Spleen (tissue), 11 donors: ENCODE results near the gene PPP1R1B. TPM values are rescaled to one million over a fixed set of nuclear protein-coding genes. Genes with fewer than 3 reads are reported as not detected.

ENCODE experiments used
- DNase-seq: peaks from one replicate; pipeline ENCODE4 v3.0.0-alpha.2; 2020
- H3K27ac ChIP-seq, 8 donors: fragments of 200-600 bp; sonication (generic) in 7 of 8; 1 replicate in 4 of 8; 2 replicates in 4 of 8; pipeline versions ENCODE4 v1.5.0 to v1.8.0; 2016 to 2021; ENCODE audit warnings: inconsistent platforms in 4 of 8, mild to moderate bottlenecking in 4 of 8, moderate library complexity in 1 of 8
- H3K27me3 ChIP-seq, 7 donors: fragments of 200-600 bp; sonication (generic) in 6 of 7; replicated peaks in 1 of 7; 1 replicate in 4 of 7; 2 replicates in 3 of 7; pipeline versions ENCODE4 v1.5.0 to v1.8.0; 2016 to 2021; ENCODE audit warnings: inconsistent platforms in 3 of 7, mild to moderate bottlenecking in 1 of 7
- H3K36me3 ChIP-seq, 6 donors: fragments of 200-600 bp; sonication (generic) in 5 of 6; 1 replicate in 4 of 6; 2 replicates in 2 of 6; pipeline versions ENCODE4 v1.5.0 to v1.8.0; 2016 to 2021; ENCODE audit warnings: inconsistent platforms in 2 of 6
- H3K4me1 ChIP-seq, 6 donors: fragments of 200-600 bp; sonication (generic) in 5 of 6; 1 replicate in 3 of 6; 2 replicates in 3 of 6; pipeline versions ENCODE4 v1.5.0 to v1.8.0; 2016 to 2021; ENCODE audit warnings: inconsistent platforms in 3 of 6
- H3K4me3 ChIP-seq, 8 donors: fragments of 200-600 bp; sonication (generic) in 7 of 8; 1 replicate in 4 of 8; 2 replicates in 4 of 8; pipeline versions ENCODE4 v1.5.0 to v1.8.0; 2016 to 2021; ENCODE audit warnings: inconsistent platforms in 4 of 8, mild to moderate bottlenecking in 4 of 8, moderate library complexity in 2 of 8
- H3K9me3 ChIP-seq, 8 donors: fragments of 200-600 bp; sonication (generic) in 7 of 8; 1 replicate in 4 of 8; 2 replicates in 4 of 8; pipeline versions ENCODE4 v1.5.0 to v1.8.0; 2016 to 2021; ENCODE audit warnings: inconsistent platforms in 4 of 8
- CTCF ChIP-seq, 11 experiments: fragments of 200-600 bp in 7 of 11; fragments of 450-650 bp in 4 of 11; sonication (generic) in 4 of 11; IDR thresholded peaks in 8 of 11; conservative IDR thresholded peaks in 3 of 11; 1 replicate in 7 of 11; 2 replicates in 4 of 11; pipeline versions ENCODE4 v1.4.0 to v1.8.0; 2016 to 2021; ENCODE audit warnings: antibody characterized with exemption in 11 of 11, inconsistent platforms in 4 of 11, mild to moderate bottlenecking in 1 of 11
- POLR2A ChIP-seq, 3 donors: fragments of 450-650 bp; IDR thresholded peaks; one replicate each; pipeline ENCODE4 v1.5.1; 2017; ENCODE audit warnings: antibody characterized with exemption in 3 of 3, mild to moderate bottlenecking in 1 of 3
- POLR2AphosphoS5 ChIP-seq, 3 donors: sonication (generic); formaldehyde crosslinking; IDR thresholded peaks; one replicate each; pipeline ENCODE4 v1.5.1; 2017; ENCODE audit warnings: antibody characterized with exemption in 3 of 3
- WGBS, 5 donors: extraction: QIAGEN DNeasy Blood & Tissue Kit in 3 of 5; methylation state at CpG; one replicate each; pipeline versions ENCODE4 v1.1.5 to v1.1.7; 2013 to 2018; 5-methylcytosine and 5-hydroxymethylcytosine counted together
- intact Hi-C: fragments of 100-400 bp; cut with DNase I; formaldehyde crosslinking; loops from one replicate; pipeline ENCODE4 v1.15.0; 2023; ENCODE audit warnings: low total_unique reads
- polyA plus RNA-seq, 3 donors: library from polyadenylated mRNA; stranded (reverse); fragments of 200-250 nt; gene quantifications; one replicate each; pipeline ENCODE4 v1.2.1, GENCODE V29; 2013
- total RNA-seq, 7 donors: library from RNA; depleted of rRNA in 3 of 7; stranded (reverse); fragments of >200 nt in 3 of 7; fragmentation: NEBNext Ultra II Directional in 4 of 7; extraction: Animal tissue kit (Norgen Biotek cat#: 25700) in 4 of 7; gene quantifications; one replicate each; pipeline versions ENCODE4 v1.1.0 to v1.2.1, GENCODE V29; 2016 to 2021
- donor health status: healthy with polysubstance abuse.
- donor health status: DM: no; HTN: no; CAD: no; lungs with moderate emphysema.
- donor health status: DM: no; HTN: no; CAD: no.
- donor health status: Bipolar disorder and iron deficiency.
- donor health status: healthy.
- donor health status: DM: no; HTN: no; CAD: no.
- donor health status: DM: yes; HTN: yes; CAD: no.

PPP1R1B gene
- total and polyA plus RNA-seq, 10 donors, result 0.06 to 0.26 TPM; not detected in 8

DNA sequence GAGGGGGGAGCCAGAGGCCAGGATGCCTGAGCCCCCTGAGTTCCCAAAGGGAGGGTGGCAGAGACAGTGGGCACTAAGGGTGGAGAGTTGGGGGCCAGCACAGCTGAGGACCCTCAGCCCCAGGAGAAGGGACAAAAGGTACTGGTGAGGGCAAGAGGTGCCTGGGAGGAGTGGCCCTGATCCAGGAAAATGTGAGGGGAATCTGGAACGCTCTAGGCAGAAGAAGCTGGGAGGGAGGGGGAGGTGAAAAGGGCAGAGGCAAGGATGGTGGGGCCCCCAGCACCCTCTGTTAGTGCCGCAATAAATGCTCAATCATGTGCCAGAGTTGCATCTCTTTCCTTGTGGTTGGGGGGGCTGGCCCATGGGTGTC, 39.5 kb downstream of the PPP1R1B start:
- Histone ChIP-seq H3K9me3 (no peaks in the 10 kb centered on the region), H3K36me3 (peaks cover 0 to 31% (median 20%) of the 10 kb centered on the region in 6 donors), H3K4me1 (peaks cover 0 to 67% (median 25%) of the 10 kb centered on the region in 6 donors), H3K27ac (no peak overlapping the region), H3K27me3 (peaks cover 4 to 66% (median 41%) of the 10 kb centered on the region in 7 donors), H3K4me3 (no peak overlapping the region)
- 52 to 75% (median 60%) methylated on average over 2 of the region's 2 CpGs for WGBS, 5 donors
- intact Hi-C loops, result no loop called here
- TF ChIP-seq CTCF (IDR thresholded peaks at IDR 0.05 in 8 of 11, conservative IDR thresholded peaks at IDR 0.05 in 3 of 11), result no peak
- TF ChIP-seq POLR2A (IDR thresholded peaks at IDR 0.05), result no peak
- no peak for DNase-seq

- Histone ChIP-seq H3K36me3 (peaks cover 0 to 26% (median 15%) of the 10 kb centered on the region in 6 donors), H3K9me3 (no peaks in the 10 kb centered on the region), H3K27me3 (peaks cover 4 to 71% (median 43%) of the 10 kb centered on the region in 7 donors), H3K4me3 (peak overlapping the region in 2 of 8 donors; percentile 41 to 72), H3K4me1 (peaks cover 0 to 65% (median 23%) of the 10 kb centered on the region in 6 donors), H3K27ac (no peak overlapping the region)
- WGBS, 5 donors, result 57 to 64% (median 64%) methylated on average over 11 of the region's 11 CpGs
- peak; percentile 61 for DNase-seq
- TF ChIP-seq POLR2A (IDR thresholded peaks at IDR 0.05), result no peak
- peak in 1 of 3 donors; percentile 26 for TF ChIP-seq POLR2AphosphoS5 (IDR thresholded peaks at IDR 0.05)
- intact Hi-C loops, result no loop called here
Observed at GRCh38 chr17:39666601-39667261, 40.0 kb downstream of the PPP1R1B start.

GRCh38 chr17:39667262-39667944, 40.7 kb downstream of the PPP1R1B start:
- Histone ChIP-seq H3K27ac (no peak overlapping the region), H3K4me1 (peaks cover 0 to 64% (median 23%) of the 10 kb centered on the region in 6 donors), H3K4me3 (peak overlapping the region in 4 of 8 donors; percentile 41 to 72 (median 48)), H3K36me3 (peaks cover 0 to 19% (median 9%) of the 10 kb centered on the region in 6 donors), H3K27me3 (peaks cover 4 to 78% (median 43%) of the 10 kb centered on the region in 7 donors), H3K9me3 (no peaks in the 10 kb centered on the region)
- peak; percentile 77 for DNase-seq
- WGBS, 5 donors, result 6 to 9% (median 8%) methylated on average over 22 to 49 of the region's 49 CpGs
- intact Hi-C loops, result no loop called here
- TF ChIP-seq CTCF (IDR thresholded peaks at IDR 0.05 in 8 of 11, conservative IDR thresholded peaks at IDR 0.05 in 3 of 11) (no peak), POLR2AphosphoS5 (IDR thresholded peaks at IDR 0.05) (peak in 1 of 3 donors; percentile 44)

DNA sequence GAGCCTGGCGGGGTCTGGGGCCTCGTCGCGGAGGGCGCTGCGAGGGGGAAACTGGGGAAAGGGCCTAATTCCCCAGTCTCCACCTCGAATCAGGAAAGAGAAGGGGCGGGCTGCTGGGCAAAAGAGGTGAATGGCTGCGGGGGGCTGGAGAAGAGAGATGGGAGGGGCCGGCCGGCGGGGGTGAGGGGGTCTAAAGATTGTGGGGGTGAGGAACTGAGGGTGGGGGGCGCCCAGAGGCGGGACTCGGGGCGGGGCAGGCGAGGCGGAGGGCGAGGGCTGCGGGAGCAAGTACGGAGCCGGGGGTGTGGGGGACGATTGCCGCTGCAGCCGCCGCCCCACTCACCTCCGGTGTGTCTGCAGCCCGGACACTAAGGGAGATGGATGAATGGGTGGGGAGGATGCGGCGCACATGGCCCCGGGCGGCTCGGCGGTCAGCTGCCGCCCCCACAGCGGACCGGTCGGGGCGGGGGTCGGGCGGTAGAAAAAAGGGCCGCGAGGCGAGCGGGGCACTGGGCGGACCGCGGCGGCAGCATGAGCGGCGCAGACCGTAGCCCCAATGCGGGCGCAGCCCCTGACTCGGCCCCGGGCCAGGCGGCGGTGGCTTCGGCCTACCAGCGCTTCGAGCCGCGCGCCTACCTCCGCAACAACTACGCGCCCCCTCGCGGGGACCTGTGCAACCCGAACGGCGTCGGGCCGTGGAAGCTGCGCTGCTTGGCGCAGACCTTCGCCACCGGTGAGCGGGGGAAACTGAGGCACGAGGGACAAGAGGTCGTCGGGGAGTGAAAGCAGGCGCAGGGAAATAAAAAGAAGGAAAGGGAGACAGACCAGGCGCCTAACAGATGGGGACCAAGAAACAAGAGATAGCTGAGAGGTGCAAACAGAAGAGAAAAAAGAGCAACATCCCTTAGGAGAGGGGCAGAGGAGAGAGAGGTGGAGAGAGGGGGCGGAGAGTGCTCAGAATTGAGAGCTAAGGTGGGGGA, 41.5 kb downstream of the PPP1R1B start, which contains the start of gene PNMT:
TSS of gene PNMT (plus strand) at position 509 of the 980 bp plus-strand sequence. CDS start at position 532, 23 bp downstream.
- no peaks in the 10 kb centered on the region for H3K9me3 ChIP-seq
- H3K27ac ChIP-seq, result peak within 1 kb of the TSS in 1 of 8 donors; percentile 7
- TF ChIP-seq CTCF (IDR thresholded peaks at IDR 0.05 in 8 of 11, conservative IDR thresholded peaks at IDR 0.05 in 3 of 11) (peak; percentile 45 to 79 (median 65)), POLR2A (IDR thresholded peaks at IDR 0.05) (no peak), POLR2AphosphoS5 (IDR thresholded peaks at IDR 0.05) (peak; percentile 46 to 76 (median 47))
- H3K4me3 ChIP-seq, result peak within 1 kb of the TSS; percentile 13 to 72 (median 42)
- intact Hi-C loops, result no loop called here
- peak; percentile 93 for DNase-seq
- WGBS, 5 donors, result 1 to 2% (median 2%) methylated on average over 64 to 85 of the region's 85 CpGs
- H3K27me3 ChIP-seq, result peaks cover 4 to 78% (median 43%) of the 10 kb centered on the region in 7 donors
- peaks cover 0 to 11% (median 1%) of the 10 kb centered on the region in 6 donors for H3K36me3 ChIP-seq
- H3K4me1 ChIP-seq, result peaks cover 0 to 56% (median 23%) of the 10 kb centered on the region in 6 donors
